Raji (cell line): Measurements from ENCODE around the gene RNF126.

Experiments
- POLR2A ChIP-seq: IDR thresholded peaks from 2 replicates; pipeline ENCODE4 v1.6.1; 2011; ENCODE audit warnings: low read depth, low read length, control low read depth; ENCODE audit not compliant: insufficient read depth

The RNF126 gene

GRCh38 chr19:674282-675151 lies 11.5 kb upstream of the RNF126 start:
- 0 out of 2 replicates have a peak, but pooled peaks have one; percentile 1 for TF ChIP-seq POLR2A

DNA sequence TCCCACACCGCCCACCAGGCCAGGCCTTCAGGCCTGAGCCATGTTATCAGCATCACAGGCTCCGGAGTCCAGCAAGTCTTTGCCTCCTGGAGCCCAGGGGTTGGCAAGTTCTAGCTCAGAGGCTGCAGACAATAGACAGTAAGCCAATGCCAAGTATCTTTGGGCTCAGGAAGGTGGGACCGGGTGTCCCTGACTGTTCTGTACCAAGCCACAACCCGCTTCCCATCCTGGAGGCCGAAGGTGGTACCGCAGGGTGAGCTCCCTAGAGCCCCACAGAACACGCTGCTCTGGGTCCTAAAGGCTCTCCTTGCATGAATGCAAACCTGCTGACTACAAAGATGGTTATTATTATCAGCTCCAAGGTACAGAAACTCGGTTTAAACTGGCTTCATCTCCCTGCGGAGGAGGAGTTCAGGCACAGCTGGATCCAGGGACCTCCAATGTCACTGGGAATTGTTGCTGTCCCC lies 7.6 kb upstream of the RNF126 start:
- no peak for TF ChIP-seq POLR2A

DNA sequence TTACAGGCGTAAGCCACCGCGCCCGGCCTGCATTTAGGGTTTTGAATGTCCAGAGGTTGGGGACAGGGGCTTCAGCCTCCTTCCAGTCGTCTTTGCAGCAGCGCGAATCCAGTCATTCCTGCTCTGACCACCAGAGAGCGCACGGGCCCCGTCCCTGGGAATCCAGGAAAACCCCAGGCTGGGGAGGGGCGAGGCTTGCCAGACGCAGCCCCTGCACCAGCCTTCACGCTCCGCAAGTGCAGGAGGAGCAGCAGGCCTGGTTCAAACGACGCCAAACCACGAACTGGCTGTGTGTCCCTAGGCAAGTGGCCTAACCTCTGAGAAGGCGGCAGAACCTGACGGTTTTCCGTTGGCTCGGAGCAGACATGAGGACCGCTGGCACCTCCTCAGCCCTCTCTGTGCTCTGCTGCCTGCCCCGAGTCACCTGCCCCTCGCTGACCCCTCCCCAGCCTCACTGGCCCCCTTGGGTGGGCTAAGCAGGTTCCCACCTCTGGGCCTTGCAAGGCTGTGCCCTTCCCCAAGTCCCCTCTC lies 2.0 kb upstream of the RNF126 start:
- TF ChIP-seq POLR2A = 0 out of 2 replicates have a peak, but pooled peaks have one; percentile 21

DNA sequence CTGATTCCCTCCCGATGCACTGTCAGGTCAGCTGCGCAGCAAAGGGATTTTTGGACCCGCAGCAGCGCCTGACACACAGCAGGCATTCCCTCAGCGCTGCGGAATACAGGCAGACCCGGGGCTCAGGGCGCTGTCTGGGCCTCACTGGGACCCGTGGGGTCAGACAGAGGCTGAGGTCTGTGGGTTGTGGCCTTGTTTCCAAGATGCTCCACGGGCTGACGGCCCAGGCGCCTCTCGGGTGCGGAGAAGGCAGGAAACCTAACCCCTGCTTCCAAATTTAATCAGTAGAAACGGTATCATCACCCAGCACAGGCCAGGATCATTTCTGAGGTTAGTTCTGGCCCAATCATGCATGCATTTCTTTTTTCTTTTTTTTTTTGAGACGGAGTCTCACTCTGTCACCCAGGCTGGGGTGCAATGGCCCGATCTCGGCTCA lies 686 bp upstream of the RNF126 start:
- TF ChIP-seq POLR2A = no peak

- TF ChIP-seq POLR2A = peak; percentile 65
Measured at GRCh38 chr19:662207-662961, 630 bp downstream of the RNF126 start.

DNA sequence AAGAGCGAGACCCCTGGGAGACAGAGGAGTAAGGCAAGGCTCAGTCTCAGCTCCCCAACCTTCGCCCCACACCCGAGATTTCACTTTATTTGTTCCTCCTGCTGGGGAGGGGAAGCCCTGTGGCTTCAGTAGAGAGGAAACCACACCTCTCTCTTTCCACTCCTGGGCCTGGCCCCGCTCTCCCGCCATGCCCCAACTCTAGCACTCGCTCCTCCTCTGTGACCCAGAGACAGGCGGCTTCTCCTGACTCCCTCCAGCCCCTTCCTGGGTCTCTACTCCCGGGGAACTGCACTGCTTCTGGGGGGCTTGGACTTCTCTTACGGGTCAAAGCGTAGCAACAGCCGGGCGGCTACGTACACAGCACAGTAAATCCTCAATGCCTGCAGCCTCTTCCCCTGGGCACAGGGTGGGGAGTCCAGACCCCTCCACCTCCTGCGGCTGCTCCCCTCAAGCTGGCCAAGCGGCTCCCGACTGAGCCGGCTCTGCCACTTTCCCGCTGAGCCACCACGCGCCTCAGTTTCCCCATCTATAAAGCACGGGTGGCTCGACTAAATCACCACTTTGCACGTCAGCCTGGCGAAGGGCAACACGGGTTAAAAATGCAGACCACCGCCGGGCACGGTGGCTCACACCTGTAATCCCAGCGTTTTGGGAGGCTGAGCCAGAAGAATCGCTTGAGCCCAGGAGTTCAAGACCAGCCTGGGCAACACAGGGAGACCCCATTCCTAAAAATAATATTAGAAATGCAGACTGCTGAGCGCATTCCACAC lies 1.4 kb downstream of the RNF126 start:
- TF ChIP-seq POLR2A = 0 out of 2 replicates have a peak, but pooled peaks have one; percentile 21

DNA sequence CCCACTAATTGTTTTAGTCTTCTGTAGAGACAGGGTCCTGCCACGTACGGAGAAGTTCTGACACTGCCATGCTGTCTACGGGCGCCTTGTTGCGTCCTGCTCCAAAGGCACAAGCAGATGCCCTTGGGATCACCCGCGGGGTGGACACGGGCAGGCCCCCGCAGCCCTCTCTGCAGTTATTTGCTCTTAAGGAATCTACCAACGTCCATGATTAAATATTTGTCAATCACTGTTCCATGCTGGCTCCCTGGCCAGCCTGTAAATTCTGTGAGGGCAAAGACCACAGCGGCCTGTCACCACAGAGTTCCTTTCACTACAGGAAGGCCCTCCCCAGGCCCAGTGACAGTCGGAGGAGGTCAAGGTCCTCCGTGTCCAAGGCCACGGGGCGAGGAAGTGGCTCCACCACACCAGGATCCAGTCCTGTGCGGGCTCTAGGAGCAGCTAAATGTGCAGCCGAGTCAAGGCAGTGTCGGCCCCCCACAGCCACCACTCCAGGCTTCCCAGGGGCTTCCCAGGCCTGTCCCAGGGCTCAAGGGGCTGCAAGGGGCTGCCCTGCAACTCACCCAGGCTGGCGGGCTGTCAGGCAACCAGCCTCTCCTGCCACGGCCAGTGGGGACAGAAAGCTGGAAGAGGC lies 2.1 kb downstream of the RNF126 start:
- no peak for TF ChIP-seq POLR2A

DNA sequence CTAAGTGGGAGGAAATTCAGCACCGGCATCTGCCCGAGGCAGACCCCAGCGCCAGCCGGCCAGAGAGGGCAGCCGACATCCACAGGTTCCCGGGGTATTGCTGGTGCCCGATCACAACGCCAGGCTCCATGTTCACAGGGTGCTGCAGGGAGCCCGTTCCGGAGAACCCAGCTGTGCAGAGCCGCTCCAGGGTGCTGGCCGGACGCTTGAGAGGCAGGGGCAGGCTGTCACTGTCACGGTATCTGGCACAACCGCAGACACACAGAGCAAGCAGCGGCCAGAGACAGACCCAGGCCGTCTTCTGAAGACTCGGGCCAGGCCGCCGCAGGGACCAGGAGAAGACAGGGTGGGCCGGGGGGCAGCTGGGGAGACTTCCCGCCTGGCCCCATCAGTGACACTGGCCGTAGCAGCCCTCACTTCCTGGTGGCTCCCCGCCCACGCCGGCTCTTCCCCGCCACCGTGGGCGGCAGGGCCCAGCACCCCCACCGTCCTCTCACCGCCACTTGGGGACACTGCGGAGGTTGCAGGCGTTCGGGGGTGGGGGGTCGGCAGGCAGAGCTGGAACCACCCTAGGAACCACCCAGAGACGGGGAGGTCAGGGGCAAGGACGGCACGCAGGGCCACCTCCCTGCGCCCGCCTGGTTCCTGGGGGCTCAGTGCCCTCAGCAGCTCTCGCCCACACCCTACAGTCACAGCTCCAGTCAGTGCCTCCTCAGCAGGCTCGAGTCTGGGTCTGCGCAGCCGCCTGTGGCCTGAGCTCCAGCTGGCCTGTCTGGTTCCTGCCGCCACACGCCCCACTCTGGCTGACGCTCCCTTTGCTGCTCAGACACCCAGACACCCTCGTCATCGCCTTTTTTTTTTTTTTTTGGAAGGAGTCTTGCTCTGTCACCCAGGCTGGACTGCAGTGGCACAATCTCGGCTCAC lies 3.8 kb downstream of the RNF126 start:
- TF ChIP-seq POLR2A = no peak

DNA sequence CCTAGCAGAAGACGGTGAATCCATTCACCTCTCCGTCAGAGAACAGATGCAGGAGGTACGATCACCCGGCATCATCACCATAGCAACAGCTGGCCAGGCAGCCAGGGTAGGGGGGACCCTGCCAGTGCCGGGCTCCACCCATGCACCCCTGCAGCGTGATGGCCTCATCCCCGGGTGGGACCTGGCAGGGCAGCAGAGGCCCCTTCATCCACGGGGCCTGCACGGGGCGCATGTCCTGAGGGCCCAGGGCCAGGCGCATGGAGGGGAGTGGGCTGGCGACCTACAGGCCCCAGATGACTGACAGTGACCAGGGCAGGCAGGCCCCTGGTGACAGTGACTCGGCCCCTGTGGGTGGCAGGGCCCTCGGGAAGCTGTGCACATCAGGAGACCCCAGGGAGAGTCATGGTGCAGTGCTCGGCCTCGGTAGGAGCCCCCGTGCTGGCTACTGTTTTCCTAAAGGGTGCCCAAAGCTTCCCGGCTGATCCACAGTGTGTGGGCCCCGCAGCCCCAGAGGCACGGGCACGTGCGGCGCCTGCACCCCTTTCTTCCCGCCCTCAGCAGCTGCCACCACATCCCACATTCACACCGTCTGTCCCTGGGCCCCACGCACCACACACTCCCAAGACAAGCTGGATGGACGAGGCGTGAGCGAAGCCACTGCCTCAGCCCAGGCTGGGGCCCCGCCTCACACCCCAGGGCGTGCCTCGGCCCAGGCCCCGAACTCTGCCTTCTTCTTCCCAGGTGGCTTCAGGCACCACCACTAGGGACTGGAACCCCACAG lies 4.8 kb downstream of the RNF126 start:
- TF ChIP-seq POLR2A = no peak

DNA sequence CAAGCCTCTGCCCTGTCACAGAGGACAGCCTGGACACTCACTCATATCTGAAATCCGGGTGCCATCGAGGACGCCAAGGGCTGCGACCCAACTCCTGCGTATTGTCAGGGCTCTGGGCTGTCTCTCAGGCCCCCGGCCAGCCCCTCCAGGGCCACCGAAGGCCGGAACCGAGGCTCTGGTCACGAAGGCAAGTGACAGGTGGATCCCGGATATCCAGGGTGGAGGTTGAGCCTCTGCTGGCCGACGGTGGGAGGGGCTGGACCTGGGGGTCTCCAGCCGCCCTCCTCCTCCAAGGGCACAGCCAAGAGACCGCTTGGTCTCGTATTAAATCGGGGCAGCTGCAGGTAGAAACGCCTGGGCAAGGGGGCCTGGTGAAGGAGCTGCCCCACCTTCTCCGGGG lies 5.4 kb downstream of the RNF126 start:
- TF ChIP-seq POLR2A = no peak

- no peak for TF ChIP-seq POLR2A
Measured at GRCh38 chr19:656751-657559, 6.1 kb downstream of the RNF126 start.

DNA sequence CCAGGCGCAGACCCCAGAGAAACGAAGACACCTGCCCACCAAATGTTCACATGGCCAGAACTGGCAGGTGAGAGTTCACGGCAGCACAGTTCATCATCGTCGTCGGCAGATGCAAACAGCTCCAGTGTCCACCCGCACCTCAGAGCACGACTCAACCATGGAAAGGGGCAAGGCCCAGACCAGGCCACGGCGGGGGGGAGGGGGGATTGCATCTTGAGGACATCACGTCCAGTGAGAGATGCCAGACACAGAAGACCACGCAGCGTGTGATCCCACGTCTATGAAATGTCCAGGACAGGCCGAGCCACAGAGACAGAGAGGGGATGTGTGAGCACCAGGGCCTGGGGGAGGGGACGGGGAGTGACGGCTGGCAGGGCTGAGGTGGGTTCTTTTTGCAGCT lies 7.3 kb downstream of the RNF126 start:
- TF ChIP-seq POLR2A = no peak
